Thoracic aorta (tissue), 2 donors: ENCODE measurements around the gene LHB. TPM values are rescaled to one million over a fixed set of nuclear protein-coding genes. Genes with fewer than 3 reads are reported as not detected.
"Not testable (repeated sequence)": the region's sequence is repeated elsewhere in the genome, so short reads cannot be mapped to it uniquely, and the experiment has no call there.

Experiments used
- ATAC-seq: fragments of 150-250 bp; one replicate; pipeline ENCODE4 v1.8.0; 2017; ENCODE audit warnings: low read depth; ENCODE audit not compliant: insufficient number of reproducible peaks, low FRiP score
- DNase-seq: peaks from one replicate; pipeline ENCODE4 v3.0.0-alpha.2; 2020; ENCODE audit warnings: low spot score
- H3K27ac ChIP-seq, 2 donors: fragments of 200-600 bp; sonication (generic); 1 replicate in 1 of 2; 2 replicates in 1 of 2; pipeline ENCODE4 v1.5.1; 2016; ENCODE audit warnings: mild to moderate bottlenecking in 2 of 2, moderate library complexity in 2 of 2
- H3K27me3 ChIP-seq: fragments of 200-600 bp; sonication (generic); replicated peaks from 2 replicates; pipeline ENCODE4 v1.6.0; 2016; ENCODE audit warnings: mild to moderate bottlenecking; ENCODE audit not compliant: insufficient read depth
- H3K36me3 ChIP-seq: fragments of 200-600 bp; sonication (generic); one replicate; pipeline ENCODE4 v1.5.1; 2016
- H3K4me1 ChIP-seq, 2 donors: fragments of 200-600 bp; sonication (generic); 1 replicate in 1 of 2; 2 replicates in 1 of 2; pipeline versions ENCODE4 v1.5.1 to v1.6.0; 2016; ENCODE audit warnings: low read depth in 2 of 2, mild to moderate bottlenecking in 1 of 2; ENCODE audit not compliant: control insufficient read depth in 1 of 2
- H3K4me3 ChIP-seq: fragments of 200-600 bp; sonication (generic); 2 replicates; pipeline ENCODE4 v1.5.1; 2016; ENCODE audit warnings: mild to moderate bottlenecking
- H3K9me3 ChIP-seq: fragments of 200-600 bp; sonication (generic); 2 replicates; pipeline ENCODE4 v1.5.1; 2016
- total RNA-seq, 2 donors: library from RNA; depleted of rRNA; stranded (reverse); fragments of >200 nt; gene quantifications; one replicate each; pipeline versions ENCODE4 v1.1.0 to v1.2.3, GENCODE V29; 2016
- TF ChIP-seq, protein P1 (sequence below): fragments of 200-600 bp; sonication (generic); IDR thresholded peaks from one replicate; pipeline ENCODE4 v1.5.1; 2019; ENCODE audit warnings: antibody characterized with exemption

LHB gene
- total RNA-seq, 2 donors from 2014 or later, result not detected

DNA sequence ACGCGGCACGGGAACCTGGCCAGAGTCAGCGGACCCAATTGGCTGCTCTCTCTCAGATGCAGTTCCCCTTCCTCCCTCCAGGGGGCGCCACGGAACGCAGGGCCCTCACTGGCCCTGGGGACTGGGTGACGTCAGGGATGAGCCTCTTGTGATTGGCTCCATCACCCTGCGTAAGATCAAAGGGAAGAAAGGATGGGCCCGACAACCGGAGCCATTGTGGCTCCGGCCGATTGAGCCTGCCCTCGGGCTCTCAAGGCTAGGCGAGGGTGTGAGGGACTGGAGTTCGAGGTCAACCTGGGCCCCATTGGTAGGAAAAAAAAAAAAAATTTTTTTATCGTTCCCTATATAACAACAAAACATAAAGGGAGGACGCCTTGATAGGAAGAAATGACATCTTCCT lies 19.9 kb upstream of the LHB start, which contains the start of gene CGB1:
CGB1 (minus strand) TSS at position 81 of the 400 bp plus-strand sequence. CDS start 184 bp downstream, outside the sequence.
- H3K9me3 ChIP-seq, DNase-seq, H3K36me3 ChIP-seq, H3K4me1 ChIP-seq, H3K4me3 ChIP-seq, H3K27me3 ChIP-seq, H3K27ac ChIP-seq, ATAC-seq: not testable (repeated sequence)

DNA sequence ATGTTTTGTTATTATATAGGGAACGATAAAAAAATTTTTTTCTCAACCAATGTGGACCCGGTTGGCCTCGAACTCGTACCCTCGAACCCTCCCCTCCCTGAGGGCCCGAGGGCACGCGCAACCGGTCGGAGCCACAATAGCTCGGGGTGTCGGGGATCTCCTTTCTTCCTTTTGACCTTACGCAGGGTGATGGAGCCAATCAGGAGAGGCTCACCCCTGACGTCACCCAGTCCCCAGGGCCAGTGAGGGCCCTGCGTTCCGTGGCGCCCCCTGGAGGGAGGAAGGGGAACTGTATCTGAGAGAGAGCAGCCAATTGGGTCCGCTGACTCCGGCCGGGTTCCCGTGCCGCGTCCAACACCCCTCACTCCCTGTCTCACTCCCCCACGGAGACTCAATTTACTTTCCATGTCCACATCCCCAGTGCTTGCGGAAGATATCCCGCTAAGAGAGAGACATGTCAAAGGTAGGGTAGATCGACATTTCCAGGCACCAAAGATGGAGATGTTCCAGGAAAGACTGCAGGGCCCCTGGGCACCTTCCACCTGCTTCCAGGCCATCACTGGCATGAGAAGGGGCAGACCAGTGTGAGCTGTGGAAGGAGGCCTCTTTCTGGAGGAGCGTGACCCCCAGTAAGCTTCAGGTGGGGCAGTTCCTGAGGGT lies 14.9 kb upstream of the LHB start, which contains the start of gene CGB2:
CGB2 (plus strand) TSS at position 249 of the 660 bp plus-strand sequence; CDS start at position 455, 206 bp downstream.
- TF ChIP-seq, protein P1, sequence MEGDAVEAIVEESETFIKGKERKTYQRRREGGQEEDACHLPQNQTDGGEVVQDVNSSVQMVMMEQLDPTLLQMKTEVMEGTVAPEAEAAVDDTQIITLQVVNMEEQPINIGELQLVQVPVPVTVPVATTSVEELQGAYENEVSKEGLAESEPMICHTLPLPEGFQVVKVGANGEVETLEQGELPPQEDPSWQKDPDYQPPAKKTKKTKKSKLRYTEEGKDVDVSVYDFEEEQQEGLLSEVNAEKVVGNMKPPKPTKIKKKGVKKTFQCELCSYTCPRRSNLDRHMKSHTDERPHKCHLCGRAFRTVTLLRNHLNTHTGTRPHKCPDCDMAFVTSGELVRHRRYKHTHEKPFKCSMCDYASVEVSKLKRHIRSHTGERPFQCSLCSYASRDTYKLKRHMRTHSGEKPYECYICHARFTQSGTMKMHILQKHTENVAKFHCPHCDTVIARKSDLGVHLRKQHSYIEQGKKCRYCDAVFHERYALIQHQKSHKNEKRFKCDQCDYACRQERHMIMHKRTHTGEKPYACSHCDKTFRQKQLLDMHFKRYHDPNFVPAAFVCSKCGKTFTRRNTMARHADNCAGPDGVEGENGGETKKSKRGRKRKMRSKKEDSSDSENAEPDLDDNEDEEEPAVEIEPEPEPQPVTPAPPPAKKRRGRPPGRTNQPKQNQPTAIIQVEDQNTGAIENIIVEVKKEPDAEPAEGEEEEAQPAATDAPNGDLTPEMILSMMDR, result peak; percentile 18
- not testable (repeated sequence) for H3K4me1 ChIP-seq, H3K27me3 ChIP-seq, H3K9me3 ChIP-seq, H3K36me3 ChIP-seq, H3K4me3 ChIP-seq, DNase-seq, ATAC-seq, H3K27ac ChIP-seq

DNA sequence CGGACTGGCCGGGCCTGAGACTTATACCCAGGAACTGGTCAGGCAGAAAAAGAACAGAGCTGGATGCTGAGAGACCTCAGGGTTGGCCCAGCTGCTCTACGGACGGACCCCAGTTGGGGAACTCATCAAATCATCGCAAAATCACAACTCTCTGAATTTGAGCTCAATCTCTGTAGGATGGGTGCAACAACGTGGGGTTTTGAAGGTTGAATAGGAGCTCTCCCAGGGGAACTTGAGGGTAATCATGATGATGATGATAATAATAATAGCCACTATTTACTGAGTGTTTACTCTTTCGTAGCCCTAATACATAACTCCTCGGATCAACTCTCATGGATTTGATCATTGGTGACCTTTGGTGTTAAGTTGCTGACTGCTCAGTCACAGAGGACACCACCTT lies 13.4 kb upstream of the LHB start:
- H3K27ac ChIP-seq, DNase-seq, H3K36me3 ChIP-seq, H3K4me3 ChIP-seq, H3K27me3 ChIP-seq, ATAC-seq, H3K9me3 ChIP-seq, H3K4me1 ChIP-seq: not testable (repeated sequence)

DNA sequence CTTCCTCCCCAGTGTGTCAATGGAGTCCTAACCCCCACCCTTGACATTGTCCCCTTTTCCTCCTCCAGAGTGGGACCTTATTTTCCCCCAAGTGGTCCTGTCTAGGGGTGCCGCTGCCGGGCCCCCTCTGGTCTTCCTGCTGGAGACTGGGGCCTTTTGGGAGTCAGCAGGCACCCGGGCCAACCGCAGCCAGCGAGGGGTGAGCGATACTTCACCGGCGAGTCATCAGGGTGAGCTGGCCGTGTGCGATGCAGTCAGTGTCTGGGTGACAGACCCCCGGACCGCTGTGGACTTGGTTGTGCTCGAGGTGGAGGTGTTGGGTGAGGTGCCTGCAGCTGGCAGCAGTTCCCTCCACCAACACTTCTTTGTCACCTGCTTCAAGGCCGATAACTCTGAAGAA lies 12.9 kb upstream of the LHB start:
- DNase-seq, H3K4me3 ChIP-seq, ATAC-seq: not testable (repeated sequence)

DNA sequence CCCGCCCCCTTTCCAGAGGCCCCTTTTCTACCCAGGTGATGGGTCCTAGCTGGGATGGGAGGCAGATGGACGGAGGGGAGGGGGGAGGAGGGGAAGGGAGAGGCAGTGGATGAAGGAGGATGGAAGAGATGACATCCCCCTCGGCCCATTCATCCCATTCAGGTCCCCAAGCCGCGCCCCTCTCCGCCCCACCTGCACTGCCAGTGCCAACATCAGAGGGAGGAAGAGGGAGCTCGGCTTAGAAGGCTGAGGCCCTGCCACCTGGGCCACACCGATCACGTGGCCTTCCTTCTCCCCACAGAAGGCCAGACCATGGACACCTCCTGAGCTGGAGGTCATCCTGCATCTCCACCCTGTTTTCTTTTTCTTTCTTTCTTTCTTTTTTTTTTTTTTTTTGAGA lies 11.8 kb upstream of the LHB start:
- H3K4me1 ChIP-seq, H3K4me3 ChIP-seq, H3K9me3 ChIP-seq, H3K27ac ChIP-seq, H3K36me3 ChIP-seq, ATAC-seq, H3K27me3 ChIP-seq, DNase-seq: not testable (repeated sequence)

More for the DNA sequence above, 12.9 kb upstream of the LHB start:
- not testable (repeated sequence) for H3K9me3 ChIP-seq, H3K27ac ChIP-seq, H3K36me3 ChIP-seq, H3K4me1 ChIP-seq, H3K27me3 ChIP-seq

DNA sequence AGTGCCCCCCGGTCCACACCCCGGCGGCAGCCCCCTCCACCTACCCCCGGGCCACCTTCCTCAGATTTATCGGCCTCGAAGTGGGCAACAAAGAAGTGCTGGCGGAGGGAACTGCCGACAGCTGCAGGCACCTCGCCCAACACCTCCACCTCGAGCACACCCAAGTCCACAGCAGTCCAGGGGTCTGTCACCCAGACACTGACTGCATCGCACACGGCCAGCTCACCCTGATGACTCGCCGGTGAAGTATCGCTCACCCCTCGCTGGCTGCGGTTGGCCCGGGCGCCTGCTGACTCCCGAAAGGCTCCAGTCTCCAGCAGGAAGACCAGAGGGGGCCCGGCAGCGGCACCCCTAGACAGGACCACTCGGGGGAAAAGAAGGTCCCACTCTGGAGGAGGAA lies 8.7 kb upstream of the LHB start:
- DNase-seq, H3K27me3 ChIP-seq, H3K9me3 ChIP-seq, ATAC-seq, H3K36me3 ChIP-seq, H3K4me1 ChIP-seq, H3K27ac ChIP-seq, H3K4me3 ChIP-seq: not testable (repeated sequence)

DNA sequence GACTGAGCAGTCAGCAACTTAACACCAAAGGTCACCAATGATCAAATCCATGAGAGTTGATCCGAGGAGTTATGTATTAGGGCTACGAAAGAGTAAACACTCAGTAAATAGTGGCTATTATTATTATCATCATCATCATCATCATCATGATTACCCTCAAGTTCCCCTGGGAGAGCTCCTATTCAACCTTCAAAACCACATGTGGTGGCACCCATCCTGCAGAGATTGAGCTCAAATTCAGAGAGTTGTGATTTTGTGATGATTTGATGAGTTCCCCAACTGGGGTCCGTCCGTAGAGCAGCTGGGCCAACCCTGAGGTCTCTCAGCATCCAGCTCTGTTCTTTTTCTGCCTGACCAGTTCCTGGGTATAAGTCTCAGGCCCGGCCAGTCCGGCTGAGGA lies 8.2 kb upstream of the LHB start:
- H3K27me3 ChIP-seq, H3K9me3 ChIP-seq, ATAC-seq, H3K27ac ChIP-seq, DNase-seq, H3K36me3 ChIP-seq, H3K4me1 ChIP-seq, H3K4me3 ChIP-seq: not testable (repeated sequence)

- H3K4me1 ChIP-seq, DNase-seq, H3K27me3 ChIP-seq, ATAC-seq, H3K27ac ChIP-seq, H3K9me3 ChIP-seq, H3K36me3 ChIP-seq, H3K4me3 ChIP-seq: not testable (repeated sequence)
These were observed 7.3 kb upstream of the LHB start, which contains the start of gene CGB3 for GRCh38 chr19:49024233-49024632. Gene CGB3, minus strand, starts transcription at chr19:49024333. Its CDS starts 362 bp downstream, at chr19:49023971.
